Prostate gland (tissue), 2 donors: Measurements from ENCODE around the gene FAM83C. TPM values are rescaled to one million over a fixed set of nuclear protein-coding genes. Genes with fewer than 3 reads are reported as not detected.

Experiments used
- DNase-seq: peaks from one replicate; pipeline ENCODE4 v3.0.0-alpha.2; 2019; ENCODE audit warnings: low spot score
- H3K27ac ChIP-seq, 2 donors: fragments of 200-600 bp; sonication (generic); 2 replicates each; pipeline ENCODE4 v1.5.1; 2017 to 2019
- H3K27me3 ChIP-seq: fragments of 200-600 bp; sonication (generic); replicated peaks from 2 replicates; pipeline ENCODE4 v1.5.1; 2019; ENCODE audit not compliant: insufficient read depth
- H3K36me3 ChIP-seq, 2 donors: fragments of 200-600 bp; sonication (generic); 1 replicate in 1 of 2; 2 replicates in 1 of 2; pipeline versions ENCODE4 v1.5.1 to v1.8.1; 2017 to 2019
- H3K4me1 ChIP-seq: fragments of 200-600 bp; sonication (generic); replicated peaks from 2 replicates; pipeline ENCODE4 v1.5.1; 2019
- H3K4me3 ChIP-seq, 2 donors: fragments of 200-600 bp; sonication (generic); 2 replicates each; pipeline ENCODE4 v1.5.1; 2017 to 2019
- H3K9me3 ChIP-seq: fragments of 200-600 bp; sonication (generic); 2 replicates; pipeline ENCODE4 v1.5.1; 2017
- CTCF ChIP-seq, 4 experiments: fragments of 200-600 bp in 2 of 4; fragments of 450-650 bp in 2 of 4; sonication (generic) in 2 of 4; IDR thresholded peaks; 1 replicate in 3 of 4; 2 replicates in 1 of 4; pipeline ENCODE4 v1.5.1; 2016 to 2019; ENCODE audit warnings: antibody characterized with exemption in 4 of 4, mild to moderate bottlenecking in 2 of 4, moderate library complexity in 2 of 4
- POLR2A ChIP-seq: fragments of 450-650 bp; IDR thresholded peaks from one replicate; pipeline ENCODE4 v1.6.1; 2016; ENCODE audit warnings: antibody characterized with exemption, mild to moderate bottlenecking
- POLR2AphosphoS5 ChIP-seq: sonication (generic); formaldehyde crosslinking; IDR thresholded peaks from one replicate; pipeline ENCODE4 v1.6.1; 2017; ENCODE audit warnings: antibody characterized with exemption
- WGBS: methylation state at CpG from one replicate; pipeline ENCODE4 v1.1.5; 2018; 5-methylcytosine and 5-hydroxymethylcytosine counted together
- intact Hi-C: fragments of 100-400 bp; cut with DNase I; formaldehyde crosslinking; loops from one replicate; pipeline ENCODE4 v1.14.2; 2022
- total RNA-seq, 2 donors: library from RNA; depleted of rRNA; stranded (reverse); fragments of >200 nt; gene quantifications; one replicate each; pipeline ENCODE4 v1.1.0, GENCODE V29; 2016

Gene FAM83C
- total RNA-seq, 2 donors from 2014 or later = 0.28 to 0.36 TPM

- H3K9me3 ChIP-seq = no peaks in the 10 kb centered on the region
- H3K4me1 ChIP-seq = no peaks in the 10 kb centered on the region
- TF ChIP-seq POLR2AphosphoS5 = no peak
- no peak for TF ChIP-seq CTCF (IDR thresholded peaks at IDR 0.05)
- TF ChIP-seq POLR2A = no peak
- H3K27ac ChIP-seq = no peak overlapping the region
- intact Hi-C loops = no loop called here
- DNase-seq = no peak
- H3K4me3 ChIP-seq = no peak overlapping the region
- H3K36me3 ChIP-seq = no peaks in the 10 kb centered on the region
- H3K27me3 ChIP-seq = no peaks in the 10 kb centered on the region
- WGBS = 87% methylated on average over 6 of the region's 6 CpGs
These were observed 56.3 kb downstream of the FAM83C start for GRCh38 chr20:35235881-35236280.

Other genes with a start within 250 kb of the FAM83C start
- gene TRPC4AP, start 199.6 kb downstream of the FAM83C start, total RNA-seq = 10 to 100 TPM; 65.4 to 76.6 TPM
- gene EDEM2, start 145.1 kb downstream of the FAM83C start, total RNA-seq = 10 to 100 TPM; 27.1 to 30.0 TPM
- 10 to 100 TPM; 11.2 to 17.6 TPM for gene PROCR, start 120.4 kb downstream of the FAM83C start, total RNA-seq
- gene MMP24, start 65.7 kb downstream of the FAM83C start, total RNA-seq = 1 to 10 TPM in 1 of 2 donors, under 1 TPM in 1; 0.96 to 1.7 TPM
- 10 to 100 TPM; 35.4 to 65.8 TPM for gene MMP24OS, start 14.3 kb downstream of the FAM83C start, total RNA-seq
- gene EIF6, start 7.7 kb downstream of the FAM83C start, total RNA-seq = 10 to 100 TPM; 78.2 to 93.9 TPM
- 10 to 100 TPM; 28.6 to 60.3 TPM for gene UQCC1, start 119.5 kb upstream of the FAM83C start, total RNA-seq
- gene GDF5, start 145.8 kb upstream of the FAM83C start, total RNA-seq = under 1 TPM; 0.50 to 0.68 TPM
- gene CEP250, start 163.2 kb upstream of the FAM83C start, total RNA-seq = 10 to 100 TPM; 35.2 to 36.9 TPM
- not detected for gene C20orf173, start 237.2 kb upstream of the FAM83C start, total RNA-seq
- 100 to 1,000 TPM; 277 to 282 TPM for gene ERGIC3, start 249.7 kb upstream of the FAM83C start, total RNA-seq